GM19438 (cell line): Measurements from ENCODE around the gene TMEM17.
A peak's percentile ranks its signal among the peaks of the same experiment; 100 is the strongest.
"Not testable (repeated sequence)": the region's sequence is repeated elsewhere in the genome, so short reads cannot be mapped to it uniquely, and the experiment has no call there.

Experiments used
- ATAC-seq: cut with Tn5 transposase; IDR thresholded peaks from one replicate; pipeline ENCODE4 v1.9.1; 2021; ENCODE audit warnings: low read depth; ENCODE audit not compliant: unreplicated experiment

The TMEM17 gene

GRCh38 chr2:62505750-62506420 lies at the start of gene TMEM17:
TSS of gene TMEM17 (minus strand) at chr2:62506195. CDS start at chr2:62506129, 66 bp downstream.
- peak; percentile 82 for ATAC-seq

DNA sequence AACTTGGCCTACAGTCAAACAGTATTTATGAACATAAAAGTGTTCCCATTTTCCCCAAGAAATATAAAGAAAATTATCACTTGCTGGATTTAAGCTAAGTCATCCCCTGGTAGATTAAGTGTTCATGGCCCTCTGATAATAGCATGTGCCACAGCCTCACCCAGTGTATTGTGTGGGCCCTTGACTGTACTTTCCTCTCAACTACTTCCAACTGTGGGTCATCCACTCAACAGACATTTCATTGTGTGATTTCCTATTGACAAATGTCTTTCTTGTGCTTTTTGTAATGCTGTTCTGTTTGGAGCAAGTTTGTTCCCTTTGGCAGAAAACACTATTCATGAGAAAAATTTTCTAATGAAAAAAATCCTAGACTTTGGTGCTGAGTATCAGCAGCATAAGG lies 48.4 kb upstream of the TMEM17 start:
- ATAC-seq = no peak

- ATAC-seq = no peak
Measured at GRCh38 chr2:62550461-62550860, 44.5 kb upstream of the TMEM17 start.

GRCh38 chr2:62547854-62548253 lies 41.9 kb upstream of the TMEM17 start:
- no peak for ATAC-seq

DNA sequence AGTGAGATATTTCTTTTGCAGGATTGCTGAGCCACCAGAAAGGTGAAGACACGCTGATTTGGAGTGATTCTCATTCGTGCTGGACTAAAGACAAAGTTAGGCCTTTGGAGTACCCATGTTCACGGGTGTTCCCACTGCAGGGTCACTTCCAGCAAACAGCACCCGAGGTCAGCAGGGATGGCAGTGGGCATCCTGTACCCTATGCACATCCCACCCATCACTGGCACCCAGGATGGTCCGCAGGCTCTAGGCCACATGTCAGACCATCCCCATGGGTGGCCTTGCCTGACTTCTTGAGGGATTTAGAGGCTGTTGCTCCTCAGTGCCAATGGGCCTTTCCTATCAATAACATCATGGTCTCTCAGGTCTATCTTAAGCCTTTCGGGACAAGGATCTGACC lies 39.3 kb upstream of the TMEM17 start:
- ATAC-seq = no peak

- no peak for ATAC-seq
Measured at GRCh38 chr2:62540408-62541168, 34.6 kb upstream of the TMEM17 start.

- no peak for ATAC-seq
Measured at GRCh38 chr2:62539606-62540407, 33.8 kb upstream of the TMEM17 start.

DNA sequence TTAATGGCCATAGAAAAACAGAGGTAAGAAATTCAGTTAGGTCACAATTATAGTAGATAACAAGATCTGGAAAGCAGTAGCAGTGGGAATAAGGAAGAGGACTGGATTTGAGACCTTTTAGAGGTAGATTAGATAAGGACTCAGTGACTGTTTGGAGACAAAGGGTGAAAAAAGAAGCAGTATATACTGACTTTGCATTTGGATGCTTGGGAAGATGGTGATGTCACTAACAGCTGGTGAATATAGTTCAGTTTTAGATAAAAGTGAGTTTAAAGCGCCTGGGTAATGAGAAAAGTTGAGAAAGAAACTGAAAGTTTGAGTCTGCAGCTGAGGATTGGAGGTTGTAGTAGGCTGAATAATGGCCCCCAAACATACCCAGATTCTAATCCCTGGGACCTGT lies 32.8 kb upstream of the TMEM17 start:
- ATAC-seq = no peak

- no peak for ATAC-seq
Measured at GRCh38 chr2:62537814-62538213, 31.8 kb upstream of the TMEM17 start.

GRCh38 chr2:62536873-62537547 lies 31.0 kb upstream of the TMEM17 start:
- no peak for ATAC-seq

- ATAC-seq = not testable (repeated sequence)
Measured at GRCh38 chr2:62535521-62535920, 29.5 kb upstream of the TMEM17 start.

- ATAC-seq = no peak
Measured at GRCh38 chr2:62531594-62531993, 25.6 kb upstream of the TMEM17 start.

DNA sequence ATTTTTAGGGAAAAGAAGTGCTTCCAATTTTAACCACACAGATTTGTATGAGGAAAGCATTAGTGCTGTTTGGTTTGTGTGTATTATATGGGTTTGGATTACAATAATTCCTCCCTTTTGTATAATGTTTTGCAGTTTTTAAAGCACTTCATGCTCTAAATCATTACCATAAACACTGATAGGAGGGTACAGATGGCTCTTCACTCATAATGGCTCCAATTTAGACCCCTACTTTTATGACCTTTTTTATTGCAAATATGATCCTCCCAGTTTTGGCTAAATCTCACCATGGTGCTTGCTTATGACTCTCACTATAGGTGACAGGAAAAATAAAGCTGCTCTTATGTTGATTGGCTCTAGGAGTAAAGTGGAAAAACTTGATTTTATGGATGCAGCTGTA lies 23.8 kb upstream of the TMEM17 start:
- ATAC-seq = no peak

DNA sequence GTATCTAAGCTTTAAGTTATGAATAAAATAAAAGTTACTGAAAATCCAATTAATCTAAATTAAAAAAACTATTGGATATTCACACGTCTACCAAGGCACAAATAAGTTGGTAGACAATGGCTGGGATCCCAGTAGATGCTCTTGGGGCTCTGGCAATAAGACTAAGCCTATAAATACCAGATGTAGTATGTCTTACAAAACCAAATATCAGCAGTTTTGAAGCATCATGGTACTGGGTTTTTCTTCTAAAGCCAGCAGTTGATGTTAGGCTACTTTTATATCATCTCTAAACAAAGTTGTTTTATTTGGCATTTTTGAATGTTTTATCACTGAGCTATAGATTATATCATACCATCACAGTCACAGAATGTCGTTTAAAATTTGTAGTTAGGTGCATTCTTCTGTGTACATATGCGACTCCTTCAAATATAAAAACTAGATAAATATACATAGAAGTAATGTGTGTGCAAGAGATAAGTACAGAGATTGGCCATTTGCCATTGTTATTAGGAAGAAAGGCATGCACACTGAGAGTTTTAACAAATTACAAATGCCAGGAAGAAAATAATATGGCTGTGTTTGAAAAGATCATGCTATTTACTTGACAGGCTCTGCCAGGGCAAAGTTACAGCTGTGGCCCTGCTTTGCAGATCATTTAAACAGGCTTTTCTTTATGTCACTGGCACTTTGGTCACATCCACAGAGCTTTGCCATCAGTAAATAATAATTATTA lies 21.6 kb upstream of the TMEM17 start:
- no peak for ATAC-seq

DNA sequence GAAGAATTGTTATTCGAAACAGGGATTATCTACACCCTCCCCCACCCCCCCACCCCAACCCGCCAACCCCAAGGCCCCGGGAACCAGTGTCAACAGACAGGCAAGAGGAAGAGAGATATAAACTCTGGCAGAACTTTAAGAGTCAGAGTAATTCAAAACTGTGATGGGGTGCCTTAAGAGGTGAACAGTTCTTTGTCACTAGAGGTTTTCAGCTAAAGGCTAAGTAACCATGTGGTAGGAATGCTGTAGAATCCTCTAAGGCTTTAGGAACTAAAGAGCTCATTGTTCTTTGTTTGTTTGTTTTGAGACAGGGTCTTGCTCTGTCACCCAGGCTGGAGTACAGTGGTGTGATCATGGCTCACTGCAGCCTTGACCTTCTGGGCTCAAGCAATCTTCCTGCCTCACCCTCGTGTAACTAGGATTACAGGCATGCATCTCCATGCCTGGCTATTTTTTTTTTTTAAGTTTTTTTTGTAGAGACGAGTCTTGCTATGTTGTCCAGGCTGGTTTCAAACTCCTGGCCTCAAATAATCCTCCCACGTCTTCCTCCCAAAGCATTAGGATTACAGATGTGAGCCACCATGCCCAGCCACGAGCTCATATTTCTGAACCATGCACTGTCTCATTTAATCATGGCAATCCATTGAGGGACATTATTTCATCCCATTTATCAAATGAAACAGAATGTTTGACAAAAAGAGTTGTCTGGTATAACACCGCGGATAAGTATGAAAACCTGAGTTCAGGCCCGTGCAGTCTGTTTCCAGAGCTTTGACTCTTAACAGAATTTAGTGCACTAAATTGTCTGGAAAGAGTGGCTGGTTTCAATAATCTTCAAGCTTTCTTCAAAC lies 20.8 kb upstream of the TMEM17 start:
- ATAC-seq = no peak

DNA sequence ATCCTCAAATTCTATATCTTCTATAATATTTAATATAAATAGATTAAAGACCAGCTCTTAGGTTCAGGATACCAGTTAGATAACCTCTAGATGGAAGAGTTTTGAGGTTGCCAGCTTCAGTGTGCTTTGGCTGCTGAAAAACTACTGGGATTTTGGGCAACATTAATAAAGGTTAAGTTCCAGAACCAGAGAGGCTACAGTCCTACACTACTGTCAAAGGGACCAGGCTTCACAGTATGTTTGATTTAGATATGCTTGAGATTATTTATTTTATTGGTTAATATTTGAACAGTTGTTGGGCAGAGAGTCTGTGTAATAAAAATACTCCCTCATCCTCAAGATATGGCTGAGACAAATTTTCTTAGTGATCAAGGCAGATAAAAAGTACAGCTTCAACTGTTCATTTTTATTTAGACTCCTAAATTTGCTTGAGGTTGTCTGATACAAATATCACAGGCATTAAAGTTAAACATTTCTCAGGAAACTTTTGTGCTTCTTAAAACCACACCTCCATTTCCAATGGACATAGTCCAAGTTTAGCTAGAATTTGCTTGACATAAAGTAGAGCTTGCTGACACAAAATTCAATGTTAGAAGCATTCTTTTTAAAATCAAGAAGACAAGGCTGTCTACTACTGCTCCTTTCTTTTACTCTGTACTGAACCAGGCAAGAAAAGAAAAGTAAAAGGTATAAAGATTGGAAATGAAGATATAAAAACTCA lies 19.7 kb upstream of the TMEM17 start:
- no peak for ATAC-seq

GRCh38 chr2:62524293-62524941 lies 18.4 kb upstream of the TMEM17 start:
- ATAC-seq = no peak

- ATAC-seq = not testable (repeated sequence)
Measured at GRCh38 chr2:62521061-62521460, 15.1 kb upstream of the TMEM17 start.
